ENCODE measurements around the gene GALNT8. TPM values are rescaled to one million over a fixed set of nuclear protein-coding genes. Genes with fewer than 3 reads are reported as not detected.
A peak's percentile ranks its signal among the peaks of the same experiment; 100 is the strongest.

Gene GALNT8
- total and polyA plus RNA-seq, 2 of the 8 experiments (the other 6 are each of a cell fraction or from before 2014, with no cell fraction given): 4.7 to 8.3 TPM

DNA sequence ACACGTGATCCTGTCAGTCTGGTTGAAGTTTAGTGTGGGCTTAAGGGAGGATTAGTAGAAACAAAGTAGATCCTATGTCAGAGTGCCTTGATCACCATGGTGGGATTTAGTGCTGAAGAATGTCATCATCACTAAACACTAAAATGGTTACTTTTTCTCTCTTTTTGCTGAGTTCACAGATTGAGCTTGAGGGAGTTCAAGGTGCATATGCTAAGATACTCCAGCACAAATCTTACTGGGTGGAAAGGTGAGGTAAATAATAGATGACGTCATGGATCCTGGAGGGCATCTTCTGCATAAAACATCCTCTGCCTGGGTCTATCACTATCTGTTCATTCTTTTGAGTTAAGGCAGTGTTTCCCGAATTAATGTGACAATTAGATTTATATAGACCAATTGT, 4.9 kb downstream of the GALNT8 start:
- no peak overlapping the region for H3K14ac ChIP-seq (ENCODE audit: insufficient read length)
- FAIRE-seq (no peak), DNase-seq (ENCODE audit: low read depth in 1 of 2, low spot score in 2 of 2) (no peak)
- TF ChIP-seq POLR2A (IDR thresholded peaks at IDR 0.05; ENCODE audit: control extremely low read depth in 1 of 2, low read depth in 2 of 2, low read length in 2 of 2) (no peak), TAF7 (optimal IDR thresholded peaks at IDR 0.05; ENCODE audit: borderline replicate concordance, low read depth, low read length) (no peak), EP300 (IDR thresholded peaks at IDR 0.05; ENCODE audit: borderline replicate concordance in 1 of 2, low read depth in 2 of 2, low read length in 2 of 2) (no peak), TBP (IDR thresholded peaks at IDR 0.05; ENCODE audit: low read depth, low read length) (no peak), CTBP2 (IDR thresholded peaks at IDR 0.05; ENCODE audit: borderline replicate concordance, insufficient read depth, insufficient read length, low read length) (no peak), HDAC6 (IDR thresholded peaks at IDR 0.05; ENCODE audit: low read depth, low read length) (no peak)
- TF ChIP-seq, protein P1, sequence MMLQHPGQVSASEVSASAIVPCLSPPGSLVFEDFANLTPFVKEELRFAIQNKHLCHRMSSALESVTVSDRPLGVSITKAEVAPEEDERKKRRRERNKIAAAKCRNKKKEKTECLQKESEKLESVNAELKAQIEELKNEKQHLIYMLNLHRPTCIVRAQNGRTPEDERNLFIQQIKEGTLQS (IDR thresholded peaks at IDR 0.05; ENCODE audit: insufficient read depth, low read depth, low read length): no peak
- peaks cover 3% of the 10 kb centered on the region; the same call in 1 of the 2 replicates for H3K23me2 ChIP-seq (ENCODE audit: low read depth, low read length)
- H3K36me3 ChIP-seq (ENCODE audit: control insufficient read depth in 2 of 4, insufficient read depth in 4 of 4, low read length in 3 of 4): 0 out of 8 replicates have a peak, but pooled peaks cover 0 to 3% (median 0%) of the 10 kb centered on the region in 4 experiments
- H2BK5ac ChIP-seq (ENCODE audit: low read depth, low read length): no peak overlapping the region
- no peak overlapping the region for H2BK20ac ChIP-seq (ENCODE audit: low read length)
- H3K4ac ChIP-seq (replicated peaks; ENCODE audit: insufficient read length, low read depth, low read length): no peak overlapping the region
- no peak overlapping the region for H3K27ac ChIP-seq (ENCODE audit: low read depth, low read length)
- H3K4me3 ChIP-seq (ENCODE audit: extremely low read depth in 1 of 4, insufficient read depth in 2 of 4, low read depth in 3 of 4, low read length in 4 of 4): no peak overlapping the region
- no peak overlapping the region for H2BK12ac ChIP-seq (ENCODE audit: low read depth, low read length)
- H2AFZ ChIP-seq (ENCODE audit: low read length): no peak overlapping the region
- no peaks in the 10 kb centered on the region for H3K79me2 ChIP-seq (ENCODE audit: control insufficient read depth in 1 of 2, insufficient read depth in 2 of 2, low read length in 2 of 2)
- CTCF ChIA-PET (ENCODE audit: partially characterized antibody): interaction anchor here (1.0 kb wide), 1 partner anchor 17 kb away, joined by 3 read pairs; no protein-coding TSS in a partner anchor
- no peak overlapping the region for H3K23ac ChIP-seq (ENCODE audit: insufficient read length)
- no peak overlapping the region for H2BK120ac ChIP-seq (replicated peaks; ENCODE audit: low read depth, low read length)
- H3K79me1 ChIP-seq (ENCODE audit: low read depth, low read length): no peaks in the 10 kb centered on the region
- peaks cover 0 to 18% (median 10%) of the 10 kb centered on the region in 4 experiments; a peak in 5 of 7 replicates for H3K4me1 ChIP-seq (replicated peaks in 1 of 4; ENCODE audit: control insufficient read depth in 3 of 4, insufficient read depth in 4 of 4, low read length in 3 of 4)
- H3K27me3 ChIP-seq (replicated peaks in 1 of 4; ENCODE audit: control insufficient read depth in 3 of 4, extremely low read depth in 1 of 4, insufficient read depth in 3 of 4, low read length in 3 of 4): no peaks in the 10 kb centered on the region
- H3K9me3 ChIP-seq (ENCODE audit: insufficient read depth in 2 of 2, low read depth in 1 of 2, low read length in 1 of 2): no peaks in the 10 kb centered on the region
- H3K18ac ChIP-seq (ENCODE audit: extremely low read depth, low read length): no peak overlapping the region
- POLR2A ChIA-PET (ENCODE audit: partially characterized antibody): interaction anchor here (0.9 kb wide), 1 partner anchor 52 kb away, joined by 3 read pairs; no protein-coding TSS in a partner anchor
- no peak overlapping the region for H4K8ac ChIP-seq (ENCODE audit: extremely low read depth, insufficient read depth, low read length)
- no peak overlapping the region for H3K4me2 ChIP-seq (ENCODE audit: insufficient read depth in 1 of 2, low read depth in 2 of 2, low read length in 2 of 2)
- 86% methylated on average over 3 of the region's 3 CpGs; no CpG with 5 or more reads in 1 of the 2 experiments for WGBS, 2 experiments (ENCODE audit: extremely low coverage in 1 of 2, insufficient coverage in 1 of 2, insufficient read length in 1 of 2, insufficient replicate concordance in 2 of 2, low coverage in 1 of 2, low lambda C conversion rate in 2 of 2, missing lambda C conversion rate in 1 of 2)
- H2BK15ac ChIP-seq (ENCODE audit: low read length): 0 out of 2 replicates have a peak overlapping the region, but pooled peaks have one; percentile 9
- no peaks in the 10 kb centered on the region for H4K20me1 ChIP-seq (replicated peaks in 1 of 2; ENCODE audit: control insufficient read depth in 1 of 2, insufficient read depth in 2 of 2, low read length in 2 of 2)
- no peak overlapping the region for H3K9ac ChIP-seq (replicated peaks in 1 of 4; ENCODE audit: extremely low read depth in 1 of 4, low read depth in 3 of 4, low read length in 3 of 4)
- no peak overlapping the region for H4K5ac ChIP-seq (ENCODE audit: insufficient read length, low read depth, low read length)
- no peak overlapping the region for H3K56ac ChIP-seq (replicated peaks; ENCODE audit: insufficient read length, low read depth, low read length)
- peak overlapping the region; percentile 13 for H4K91ac ChIP-seq (replicated peaks; ENCODE audit: insufficient read length, low read length)
- no peak overlapping the region for H2AK5ac ChIP-seq (ENCODE audit: low read depth, low read length)

Measured in H1 (cell line).